GM12878 (cell line): ENCODE results near the gene SCAANT1. TPM values are rescaled to one million over a fixed set of nuclear protein-coding genes. Genes with fewer than 3 reads are reported as not detected.

Experiments
- ATAC-seq: fragments of 200-7000 bp; cut with Tn5 transposase; 3 replicates; pipeline ENCODE4 v1.9.1; 2020; ENCODE audit warnings: mild to moderate bottlenecking, moderate library complexity
- BruUV-seq: library from RNA; stranded (reverse); fragments of 400-500 nt; replicated peaks from 2 replicates; lab custom pipeline; 2021; lab: Mats Ljungman, UMichigan
- CTCF ChIA-PET: fragments of 300-600 bp; sonication (Branson Sonifier 250); formaldehyde crosslinking; extraction: SDS; loops from one replicate; lab custom pipeline; 2021; ENCODE audit warnings: inconsistent platforms; lab: Yijun Ruan, JAX
- POLR2A ChIA-PET: fragments of 350-600 bp; formaldehyde crosslinking; extraction: SDS; loops from one replicate; lab custom pipeline; 2021; ENCODE audit warnings: inconsistent platforms; lab: Charles Lee
- RAD21 ChIA-PET: fragments of 300-600 bp; sonication (Branson Sonifier 250); formaldehyde crosslinking; loops from one replicate; lab custom pipeline; 2023; ENCODE audit warnings: antibody characterized with exemption; ENCODE audit not compliant: unreplicated experiment; lab: Charles Lee
- SMC1A ChIA-PET: fragments of 300-600 bp; sonication (Branson Sonifier 250); formaldehyde crosslinking; loops from one replicate; lab custom pipeline; 2023; ENCODE audit not compliant: unreplicated experiment, uncharacterized antibody; lab: Charles Lee
- DNase-seq: peaks from one replicate; pipeline ENCODE4 v3.0.0-alpha.2; 2011; ENCODE audit warnings: low read depth, low spot score
- FAIRE-seq: peaks from 3 replicates; lab custom pipeline; 2011; peaks lifted over from hg19 to GRCh38; lab: Jason Lieb, UNC
- H2AFZ ChIP-seq: 2 replicates; pipeline ENCODE4 v1.6.0; 2011; ENCODE audit warnings: low read depth, low read length, control low read depth; ENCODE audit not compliant: control insufficient read depth
- H3K27ac ChIP-seq: 2 replicates; pipeline ENCODE4 v1.5.1; 2011; ENCODE audit warnings: control low read depth; ENCODE audit not compliant: control insufficient read depth, insufficient read depth
- H3K27me3 ChIP-seq, 2 experiments: replicated peaks in 1 of 2; 2 replicates each; pipeline versions ENCODE4 v1.6.0 to v1.6.1; 2011; ENCODE audit warnings: low read length in 1 of 2; ENCODE audit not compliant: control insufficient read depth in 2 of 2, insufficient read depth in 2 of 2
- H3K36me3 ChIP-seq, 2 experiments: 2 replicates each; pipeline ENCODE4 v1.5.1; 2011; ENCODE audit warnings: low read length in 1 of 2; ENCODE audit not compliant: control insufficient read depth in 2 of 2, insufficient read depth in 2 of 2
- H3K4me1 ChIP-seq: 2 replicates; pipeline ENCODE4 v1.6.1; 2011; ENCODE audit warnings: mild to moderate bottlenecking, low read length, moderate library complexity, mixed read lengths; ENCODE audit not compliant: control insufficient read depth, insufficient read depth
- H3K4me2 ChIP-seq: 2 replicates; pipeline ENCODE4 v1.6.0; 2011; ENCODE audit warnings: control low read depth; ENCODE audit not compliant: control insufficient read depth, insufficient read depth
- H3K4me3 ChIP-seq: fragments of 200-600 bp; sonication (generic); 2 replicates; pipeline ENCODE4 v1.5.1; 2016
- H3K79me2 ChIP-seq: 2 replicates; pipeline ENCODE4 v1.6.0; 2011; ENCODE audit warnings: low read length; ENCODE audit not compliant: control insufficient read depth, insufficient read depth
- H3K9ac ChIP-seq: 2 replicates; pipeline ENCODE4 v1.8.0; 2011; ENCODE audit warnings: low read length, control low read depth, mixed read lengths; ENCODE audit not compliant: control insufficient read depth, insufficient read depth
- H3K9me3 ChIP-seq: replicated peaks from 3 replicates; pipeline ENCODE4 v1.5.1; 2011; ENCODE audit warnings: mild to moderate bottlenecking, low read length; ENCODE audit not compliant: control insufficient read depth, insufficient read depth
- H4K20me1 ChIP-seq: 2 replicates; pipeline ENCODE4 v1.6.0; 2011; ENCODE audit not compliant: control insufficient read depth, insufficient read depth
- EZH2 ChIP-seq: IDR thresholded peaks from 2 replicates; pipeline ENCODE4 v1.6.1; 2012; ENCODE audit warnings: low read depth, mild to moderate bottlenecking, control low read depth, inconsistent platforms, low read length, borderline replicate concordance; ENCODE audit not compliant: control insufficient read depth
- SUPT20H ChIP-seq: IDR thresholded peaks from 2 replicates; pipeline ENCODE4 v1.6.1; 2011; ENCODE audit warnings: low read depth, mild to moderate bottlenecking, low read length, moderate library complexity, borderline replicate concordance; ENCODE audit not compliant: control insufficient read depth
- WGBS: methylation state at CpG from one replicate; pipeline ENCODE4 v1.1.6; 2016; ENCODE audit warnings: low lambda C conversion rate; ENCODE audit not compliant: insufficient replicate concordance, insufficient coverage; ENCODE audit errors: missing lambda C conversion rate; 5-methylcytosine and 5-hydroxymethylcytosine counted together
- in situ Hi-C: fragments of 300-500 bp; cut with MboI; formaldehyde crosslinking; loops from 9 replicates; pipeline ENCODE4 v1.14.3; 2018; ENCODE audit warnings: mixed read lengths
- intact Hi-C: fragments of 100-400 bp; cut with micrococcal nuclease; formaldehyde crosslinking; loops from one replicate; pipeline ENCODE4 v1.14.2; 2022; ENCODE audit not compliant: unreplicated experiment
- polyA plus RNA-seq, 11 experiments: library from polyadenylated mRNA; depleted of rRNA in 4 of 11; unstranded in 6 of 11; stranded (reverse) in 5 of 11; fragments of >200 nt; fragmentation: Nextera tagmentation in 4 of 11; fragmentation: Illumina TruSeq in 1 of 11; extraction: Ambion mirVana in 4 of 11; extraction: Trizol in 1 of 11; gene quantifications; 1 replicate in 1 of 11; 2 replicates in 10 of 11; pipeline versions ENCODE4 v1.2.1 to v1.2.3, GENCODE V29; 2011 to 2016; ENCODE audit warnings: inconsistent platforms in 2 of 11, missing spikeins in 2 of 11, low read depth in 1 of 11
- total RNA-seq, 4 experiments: library from RNA; depleted of rRNA in 3 of 4; stranded (reverse); fragments of >200 nt in 3 of 4; fragmentation: Illumina TruSeq in 1 of 4; extraction: Trizol in 1 of 4; gene quantifications; 2 replicates each; pipeline versions ENCODE4 v1.2.1 to v1.2.3, GENCODE V29; 2013 to 2021
- TF ChIP-seq, protein P1 (sequence below): fragments of 450-650 bp; IDR thresholded peaks from 2 replicates; pipeline ENCODE4 v1.6.1; 2017; ENCODE audit warnings: mild to moderate bottlenecking
- TF ChIP-seq, protein P2 (sequence below): IDR thresholded peaks from 2 replicates; pipeline ENCODE4 v1.6.1; 2012; ENCODE audit warnings: low read depth, low read length, improper control_type of control experiment

SCAANT1 gene
- total and polyA plus RNA-seq, 10 of the 15 experiments (the other 5 are each of a cell fraction or from before 2014, with no cell fraction given), result 0.60 to 1.7 (median 0.95) TPM; not detected in 6

DNA sequence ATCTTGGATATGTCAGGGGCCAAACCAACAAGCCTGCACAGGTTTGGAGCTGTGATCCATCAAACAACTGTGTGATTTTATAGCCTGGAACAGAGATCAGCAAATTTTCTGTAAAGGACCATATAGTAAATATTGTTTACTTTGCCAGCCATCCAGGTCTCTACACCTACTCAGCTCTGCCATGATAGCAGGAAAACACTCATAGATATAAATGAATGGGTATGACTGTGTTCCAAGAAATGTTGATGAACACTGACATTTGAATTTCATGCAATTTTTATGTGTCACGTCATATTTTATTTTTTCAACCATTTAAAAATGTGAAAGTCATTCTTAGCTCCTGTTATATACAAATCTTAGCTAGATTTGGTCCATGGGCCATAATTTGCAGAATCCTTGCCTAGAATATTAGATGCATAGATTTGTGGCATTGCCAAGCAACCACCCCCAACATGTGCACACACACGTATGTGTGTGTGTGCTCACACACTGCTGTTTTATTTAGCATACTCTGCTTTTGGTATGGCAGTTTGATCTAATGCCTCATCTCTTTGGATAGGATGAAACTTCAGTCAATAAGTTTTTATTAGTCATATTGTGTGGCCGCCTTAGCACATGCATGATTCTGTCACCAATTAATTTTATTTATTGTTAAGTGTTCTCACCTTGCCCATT is 42.1 kb downstream of the SCAANT1 start:
- Histone ChIP-seq H3K27me3 (no peaks in the 10 kb centered on the region), H3K27ac (no peak overlapping the region), H3K79me2 (peaks cover 61% of the 10 kb centered on the region), H3K4me3 (no peak overlapping the region), H3K36me3 (no peaks in the 10 kb centered on the region), H3K4me1 (peaks cover 4% of the 10 kb centered on the region; the same call in 1 of the 2 replicates), H3K4me2 (peak overlapping the region; percentile 42; the same call in 1 of the 2 replicates), H3K9ac (no peak overlapping the region), H2AFZ (no peak overlapping the region), H3K9me3 (no peaks in the 10 kb centered on the region), H4K20me1 (no peaks in the 10 kb centered on the region)
- in situ Hi-C loops (no loop called here), intact Hi-C loops (no loop called here)
- ChIA-PET SMC1A (interaction anchor here (0.8 to 1.5 kb wide), 7 partner anchors 8 to 108 kb away, joined by 3 to 5 read pairs (median 3); no protein-coding TSS in a partner anchor), CTCF (interaction anchor here (0.6 to 1.4 kb wide), 6 partner anchors 9 to 182 kb away, joined by 3 to 4 read pairs (median 3); no protein-coding TSS in a partner anchor), RAD21 (interaction anchor here (0.6 kb wide), 1 partner anchor 13 kb away, joined by 3 read pairs; no protein-coding TSS in a partner anchor), POLR2A (no interaction called here)
- TF ChIP-seq, protein P1, sequence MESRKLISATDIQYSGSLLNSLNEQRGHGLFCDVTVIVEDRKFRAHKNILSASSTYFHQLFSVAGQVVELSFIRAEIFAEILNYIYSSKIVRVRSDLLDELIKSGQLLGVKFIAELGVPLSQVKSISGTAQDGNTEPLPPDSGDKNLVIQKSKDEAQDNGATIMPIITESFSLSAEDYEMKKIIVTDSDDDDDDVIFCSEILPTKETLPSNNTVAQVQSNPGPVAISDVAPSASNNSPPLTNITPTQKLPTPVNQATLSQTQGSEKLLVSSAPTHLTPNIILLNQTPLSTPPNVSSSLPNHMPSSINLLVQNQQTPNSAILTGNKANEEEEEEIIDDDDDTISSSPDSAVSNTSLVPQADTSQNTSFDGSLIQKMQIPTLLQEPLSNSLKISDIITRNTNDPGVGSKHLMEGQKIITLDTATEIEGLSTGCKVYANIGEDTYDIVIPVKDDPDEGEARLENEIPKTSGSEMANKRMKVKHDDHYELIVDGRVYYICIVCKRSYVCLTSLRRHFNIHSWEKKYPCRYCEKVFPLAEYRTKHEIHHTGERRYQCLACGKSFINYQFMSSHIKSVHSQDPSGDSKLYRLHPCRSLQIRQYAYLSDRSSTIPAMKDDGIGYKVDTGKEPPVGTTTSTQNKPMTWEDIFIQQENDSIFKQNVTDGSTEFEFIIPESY, result no peak
- TF ChIP-seq EZH2 (no peak), SUPT20H (no peak)
- TF ChIP-seq, protein P2, sequence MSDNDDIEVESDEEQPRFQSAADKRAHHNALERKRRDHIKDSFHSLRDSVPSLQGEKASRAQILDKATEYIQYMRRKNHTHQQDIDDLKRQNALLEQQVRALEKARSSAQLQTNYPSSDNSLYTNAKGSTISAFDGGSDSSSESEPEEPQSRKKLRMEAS, result no peak
- no TSS peak for BruUV-seq
- ATAC-seq, result no peak
- WGBS, result 98% methylated on average over 3 of the region's 3 CpGs
- no peak for FAIRE-seq
- DNase-seq, result no peak
